ENCODE measurements around the gene ZSWIM3. TPM values are rescaled to one million over a fixed set of nuclear protein-coding genes. Genes with fewer than 3 reads are reported as not detected.

The ZSWIM3 gene
- total and polyA plus RNA-seq, 11 donors = 1.3 to 3.1 (median 2.1) TPM

DNA sequence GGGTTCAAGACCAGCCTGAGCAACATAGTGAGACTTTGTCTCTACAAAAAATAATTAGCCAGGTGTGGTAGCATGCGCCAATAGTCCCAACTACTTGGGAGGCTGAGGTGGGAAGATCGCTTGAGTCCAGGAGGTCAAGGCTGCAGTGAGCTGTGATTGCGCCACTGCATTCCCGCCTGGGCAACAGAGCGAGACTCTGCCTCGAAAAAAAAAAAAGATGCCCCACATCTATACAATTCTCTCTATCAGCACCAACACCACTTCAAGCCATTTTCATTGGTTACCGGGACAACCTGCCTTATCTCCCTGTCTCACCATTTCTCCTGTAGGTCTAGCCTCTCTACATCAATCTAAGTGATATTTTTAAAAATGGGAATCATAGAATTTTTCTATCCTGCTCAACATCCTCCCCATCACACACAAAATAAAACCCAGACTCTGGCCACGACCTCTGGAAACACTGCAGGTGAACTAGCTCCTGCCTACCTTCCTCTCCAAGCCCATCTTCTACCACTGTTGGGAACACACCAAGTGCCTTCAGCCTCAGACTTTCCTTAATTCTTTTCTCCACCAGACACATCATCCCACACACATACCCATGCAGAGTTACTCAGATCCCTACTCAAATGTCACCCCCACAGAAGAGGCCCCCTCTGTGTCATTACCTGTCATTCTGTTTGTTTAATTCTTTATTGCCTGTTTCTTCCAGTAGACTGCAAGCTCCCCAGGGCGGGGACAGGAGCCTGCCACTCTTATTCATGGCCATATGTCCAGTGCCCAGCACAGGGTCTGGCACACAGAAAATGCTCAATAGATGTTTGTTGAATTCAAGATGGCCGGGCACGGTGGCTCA lies 64.1 kb downstream of the ZSWIM3 start:
- no peak for ATAC-seq

DNA sequence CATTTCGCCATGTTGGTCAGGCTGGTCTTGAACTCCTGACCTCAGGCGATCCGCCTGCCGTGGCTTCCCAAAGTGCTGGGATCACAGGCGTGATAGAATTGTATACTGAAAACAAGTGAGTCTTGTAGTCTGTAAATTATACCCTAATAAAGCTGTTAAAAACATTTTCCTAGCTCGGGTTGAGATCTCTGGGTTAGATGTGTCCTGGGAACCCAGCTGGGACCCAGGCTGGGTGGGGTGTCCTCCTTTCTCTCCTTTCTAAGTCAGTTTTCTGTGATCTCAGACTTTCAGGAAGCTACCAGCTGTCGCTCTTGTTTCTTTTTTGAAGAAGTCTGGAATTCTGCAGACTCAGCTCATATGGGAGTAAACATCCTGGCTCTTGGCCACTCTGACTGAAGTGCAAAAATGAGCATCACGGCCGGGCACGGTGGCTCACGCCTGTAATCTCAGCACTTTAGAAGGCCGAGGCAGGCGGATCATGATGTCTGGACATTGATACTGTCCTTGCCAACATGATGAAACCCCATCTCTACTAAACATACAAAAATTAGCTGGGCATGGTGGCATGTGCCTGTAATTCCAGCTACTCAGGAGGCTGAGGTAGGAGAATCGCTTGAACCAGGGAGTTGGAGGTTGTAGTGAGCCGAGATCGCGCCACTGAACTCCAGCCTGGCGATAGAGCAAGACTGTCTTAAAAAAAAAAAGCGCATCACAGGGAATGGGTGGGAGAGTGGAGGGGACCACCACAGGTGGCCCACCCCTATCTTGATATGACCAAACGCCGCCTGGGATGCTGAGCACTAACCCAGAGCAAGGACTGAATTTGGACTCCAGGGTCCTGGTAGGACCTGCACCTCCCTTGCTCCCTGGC lies 67.2 kb downstream of the ZSWIM3 start:
- H3K4me3 ChIP-seq = peak overlapping the region in 6 of 12 donors; percentile 3 to 22 (median 14)
- H3K27me3 ChIP-seq = no peaks in the 10 kb centered on the region
- TF ChIP-seq, protein P1, sequence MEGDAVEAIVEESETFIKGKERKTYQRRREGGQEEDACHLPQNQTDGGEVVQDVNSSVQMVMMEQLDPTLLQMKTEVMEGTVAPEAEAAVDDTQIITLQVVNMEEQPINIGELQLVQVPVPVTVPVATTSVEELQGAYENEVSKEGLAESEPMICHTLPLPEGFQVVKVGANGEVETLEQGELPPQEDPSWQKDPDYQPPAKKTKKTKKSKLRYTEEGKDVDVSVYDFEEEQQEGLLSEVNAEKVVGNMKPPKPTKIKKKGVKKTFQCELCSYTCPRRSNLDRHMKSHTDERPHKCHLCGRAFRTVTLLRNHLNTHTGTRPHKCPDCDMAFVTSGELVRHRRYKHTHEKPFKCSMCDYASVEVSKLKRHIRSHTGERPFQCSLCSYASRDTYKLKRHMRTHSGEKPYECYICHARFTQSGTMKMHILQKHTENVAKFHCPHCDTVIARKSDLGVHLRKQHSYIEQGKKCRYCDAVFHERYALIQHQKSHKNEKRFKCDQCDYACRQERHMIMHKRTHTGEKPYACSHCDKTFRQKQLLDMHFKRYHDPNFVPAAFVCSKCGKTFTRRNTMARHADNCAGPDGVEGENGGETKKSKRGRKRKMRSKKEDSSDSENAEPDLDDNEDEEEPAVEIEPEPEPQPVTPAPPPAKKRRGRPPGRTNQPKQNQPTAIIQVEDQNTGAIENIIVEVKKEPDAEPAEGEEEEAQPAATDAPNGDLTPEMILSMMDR (IDR thresholded peaks at IDR 0.05) = no peak
- no peak for TF ChIP-seq POLR2A (IDR thresholded peaks at IDR 0.05)
- 51 to 56% (median 53%) methylated on average over 21 of the region's 21 CpGs for WGBS, 4 donors
- H3K4me1 ChIP-seq = peaks cover 3 to 61% (median 38%) of the 10 kb centered on the region in 12 donors
- ATAC-seq (peak; percentile 32 to 64 (median 60)), DNase-seq (peak in 4 of 5 donors; percentile 46 to 73 (median 59))
- peak overlapping the region; percentile 56 to 92 (median 70) for H3K27ac ChIP-seq
- no peaks in the 10 kb centered on the region for H3K36me3 ChIP-seq
- intact Hi-C loops (cut with DNase I) = no loop called here
- no peaks in the 10 kb centered on the region for H3K9me3 ChIP-seq

More for the DNA sequence above, 64.1 kb downstream of the ZSWIM3 start:
- DNase-seq = no peak
- 88 to 91% (median 90%) methylated on average over 11 of the region's 11 CpGs for WGBS, 4 donors
- intact Hi-C loops (cut with DNase I) = no loop called here
- no peak for TF ChIP-seq POLR2A (IDR thresholded peaks at IDR 0.05)
- TF ChIP-seq, protein P1 (IDR thresholded peaks at IDR 0.05) = no peak
- H3K4me3 ChIP-seq = no peak overlapping the region
- H3K4me1 ChIP-seq = peaks cover 3 to 89% (median 43%) of the 10 kb centered on the region in 12 donors
- H3K36me3 ChIP-seq = no peaks in the 10 kb centered on the region
- no peaks in the 10 kb centered on the region for H3K9me3 ChIP-seq
- no peaks in the 10 kb centered on the region for H3K27me3 ChIP-seq
- H3K27ac ChIP-seq = peak overlapping the region in 7 of 12 donors; percentile 19 to 85 (median 57)

DNA sequence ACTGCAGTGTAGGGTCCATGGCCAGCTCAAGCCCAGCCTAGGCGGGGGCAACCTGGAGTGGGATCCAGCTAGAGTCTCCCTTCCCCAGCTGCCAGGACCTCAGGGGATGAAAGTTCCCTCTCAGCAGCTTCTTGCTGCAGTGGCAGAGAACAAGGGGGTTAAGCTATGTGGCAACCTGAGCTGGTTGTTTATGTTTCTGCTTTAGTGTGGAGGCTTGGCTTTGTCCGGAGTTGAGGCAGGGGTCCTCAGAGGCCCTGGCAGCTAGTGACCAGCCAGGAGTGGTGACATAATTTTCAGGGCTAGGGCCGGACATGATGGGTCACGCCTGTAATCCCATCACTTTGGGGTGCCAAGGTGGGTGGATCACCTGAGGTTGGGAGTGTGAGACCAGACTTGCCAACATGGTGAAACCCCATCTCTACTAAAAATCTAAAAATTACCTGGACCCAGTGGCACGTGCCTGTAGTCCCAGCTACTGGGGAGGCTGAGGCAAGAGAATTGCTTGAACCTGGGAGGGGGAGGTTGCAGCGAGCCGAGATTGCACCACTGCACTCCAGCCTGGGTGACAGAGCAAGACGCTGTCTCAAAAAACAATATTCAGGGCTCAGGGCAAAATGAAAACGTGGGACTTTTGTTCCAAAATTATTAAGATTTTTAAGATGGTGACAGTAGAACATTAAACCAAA lies 68.5 kb downstream of the ZSWIM3 start:
- H3K27ac ChIP-seq = peak overlapping the region in 2 of 12 donors; percentile 71 to 92
- WGBS, 4 donors = 68 to 79% (median 72%) methylated on average over 8 to 9 of the region's 9 CpGs
- ATAC-seq (no peak), DNase-seq (no peak)
- H3K4me3 ChIP-seq = no peak overlapping the region
- no peaks in the 10 kb centered on the region for H3K36me3 ChIP-seq
- intact Hi-C loops (cut with DNase I) = no loop called here
- peaks cover 3 to 48% (median 30%) of the 10 kb centered on the region in 12 donors for H3K4me1 ChIP-seq
- no peaks in the 10 kb centered on the region for H3K27me3 ChIP-seq
- no peaks in the 10 kb centered on the region for H3K9me3 ChIP-seq
- TF ChIP-seq, protein P1 (IDR thresholded peaks at IDR 0.05) = no peak
- TF ChIP-seq POLR2A (IDR thresholded peaks at IDR 0.05) = no peak
